Erythroblast (primary cell): ENCODE measurements around the gene MLLT1.

Source experiments
- GATA1 ChIP-seq: IDR thresholded peaks from 2 replicates; pipeline ENCODE4 v1.6.1; 2011; ENCODE audit warnings: low read depth, mild to moderate bottlenecking, control low read depth, low read length, moderate library complexity
- POLR2A ChIP-seq: IDR thresholded peaks from 2 replicates; pipeline ENCODE4 v1.6.1; 2011; ENCODE audit warnings: mild to moderate bottlenecking, low read length

DNA sequence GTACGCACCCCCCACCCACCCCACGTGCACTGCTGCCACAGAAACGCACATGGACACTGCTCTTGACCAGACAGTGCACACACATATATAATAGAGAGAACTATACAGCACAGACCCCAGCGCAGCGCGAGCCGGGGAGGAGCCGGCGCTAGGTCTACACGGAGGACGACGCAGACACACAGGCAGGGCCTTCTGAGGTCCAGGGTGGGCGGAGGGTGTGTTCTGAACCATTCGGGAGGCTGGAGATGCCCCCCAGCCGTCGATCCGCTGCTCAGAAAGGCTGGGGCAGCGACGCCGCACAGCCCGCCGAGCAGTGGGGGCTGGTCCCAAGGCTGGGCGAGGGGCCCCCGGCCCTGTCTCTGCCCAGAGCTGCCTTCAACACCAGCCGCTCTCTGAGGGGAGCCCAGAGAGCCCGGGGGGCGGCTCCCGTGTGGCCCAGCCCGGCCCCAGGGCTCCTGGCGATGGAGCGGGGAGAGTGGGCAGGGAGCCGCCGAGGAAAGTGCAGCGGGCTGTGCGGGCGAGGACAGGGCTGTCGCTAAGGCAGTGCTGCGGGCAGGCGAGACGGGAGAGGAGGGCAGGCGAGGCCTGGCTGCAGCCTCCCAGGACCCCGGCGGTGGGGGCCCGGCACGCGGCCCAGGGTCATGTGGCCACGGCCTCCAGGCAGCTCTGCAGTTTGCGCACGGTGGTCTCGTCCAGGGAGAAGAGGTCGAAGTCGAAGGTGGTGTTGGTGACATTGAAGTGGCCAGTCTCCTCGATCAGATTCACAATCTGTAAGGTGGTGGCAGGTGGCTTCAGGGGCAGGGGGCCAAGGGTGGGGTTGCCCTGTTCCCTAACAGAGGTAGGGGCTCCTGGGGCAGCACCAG, 67.1 kb downstream of the MLLT1 start:
- TF ChIP-seq POLR2A: no peak
- TF ChIP-seq GATA1: no peak
